HCT116 (cell line): ENCODE measurements around the gene HSDL2. TPM values are rescaled to one million over a fixed set of nuclear protein-coding genes. Genes with fewer than 3 reads are reported as not detected.

Experiments
- ATAC-seq: fragments of 200-7000 bp; cut with Tn5 transposase; 2 replicates; pipeline ENCODE4 v1.9.1; 2020; ENCODE audit warnings: mild to moderate bottlenecking, moderate library complexity
- BruUV-seq: library from RNA; stranded (reverse); fragments of 400-500 nt; replicated peaks from 2 replicates; lab custom pipeline; 2021; lab: Mats Ljungman, UMichigan
- CTCF ChIA-PET: fragments of 300-600 bp; sonication (Branson Sonifier 250); formaldehyde crosslinking; loops from one replicate; lab custom pipeline; 2021; ENCODE audit warnings: antibody characterized with exemption; lab: Charles Lee
- POLR2A ChIA-PET: fragments of 300-600, 350-600 bp; sonication (Branson Sonifier 250); formaldehyde crosslinking; loops from one replicate; lab custom pipeline; 2021; ENCODE audit warnings: antibody characterized with exemption; lab: Charles Lee
- RAD21 ChIA-PET, 2 experiments: fragments of 300-600 bp; sonication (Branson Sonifier 250); formaldehyde crosslinking; loops; one replicate each; lab custom pipeline; 2023; ENCODE audit warnings: low total read pairs in 2 of 2; ENCODE audit not compliant: uncharacterized antibody in 2 of 2, unreplicated experiment in 2 of 2, low non-redundant PET in 1 of 2; lab: Charles Lee
- DNase-seq: peaks from one replicate; pipeline ENCODE4 v3.0.0-alpha.2; 2010; ENCODE audit warnings: low read depth, low spot score
- H2AFZ ChIP-seq: fragments of 200-600 bp; shearing (Covaris generic), sonication (generic); 2 replicates; pipeline ENCODE4 v1.6.1; 2017; ENCODE audit warnings: low read depth, mixed run types, mixed read lengths, antibody characterized with exemption, low read length; ENCODE audit not compliant: poor library complexity, severe bottlenecking
- H3K27ac ChIP-seq: 2 replicates; pipeline ENCODE4 v1.5.1; 2012; ENCODE audit warnings: low read depth, low read length
- H3K27me3 ChIP-seq: fragments of 200-600 bp; sonication (generic); 2 replicates; pipeline ENCODE4 v1.6.1; 2016; ENCODE audit warnings: mixed run types, low read length, mixed read lengths; ENCODE audit not compliant: insufficient read depth
- H3K36me3 ChIP-seq, 2 experiments: fragments of 200-500 bp in 1 of 2; fragments of 200-600 bp in 1 of 2; sonication (Bioruptor generic) in 1 of 2; sonication (generic) in 1 of 2; 2 replicates each; pipeline versions ENCODE4 v1.5.1 to v1.6.1; 2014 to 2016; ENCODE audit warnings: low read length in 2 of 2, inconsistent platforms in 1 of 2, mixed read lengths in 1 of 2, mixed run types in 1 of 2; ENCODE audit not compliant: insufficient read depth in 2 of 2, control insufficient read depth in 1 of 2
- H3K4me1 ChIP-seq, 2 experiments: fragments of 200-600 bp in 1 of 2; sonication (generic) in 1 of 2; 2 replicates each; pipeline versions ENCODE4 v1.5.1 to v1.6.1; 2012 to 2017; ENCODE audit warnings: low read length in 2 of 2, inconsistent platforms in 1 of 2, mild to moderate bottlenecking in 1 of 2, mixed read lengths in 1 of 2, mixed run types in 1 of 2, moderate library complexity in 1 of 2; ENCODE audit not compliant: insufficient read depth in 2 of 2, control insufficient read depth in 1 of 2
- H3K4me2 ChIP-seq: fragments of 200-600 bp; sonication (generic); 2 replicates; pipeline ENCODE4 v1.6.1; 2017; ENCODE audit warnings: mixed run types, low read length, mixed read lengths
- H3K4me3 ChIP-seq, 2 experiments: fragments of 200-600 bp in 1 of 2; sonication (generic) in 1 of 2; replicated peaks in 1 of 2; 2 replicates each; pipeline ENCODE4 v1.5.1; 2011 to 2016; ENCODE audit warnings: low read length in 2 of 2, control low read depth in 1 of 2, low read depth in 1 of 2, mild to moderate bottlenecking in 1 of 2, mixed read lengths in 1 of 2, mixed run types in 1 of 2
- H3K79me2 ChIP-seq: fragments of 200-600 bp; sonication (generic); 2 replicates; pipeline ENCODE4 v1.6.1; 2017; ENCODE audit warnings: mild to moderate bottlenecking, mixed run types, low read length, moderate library complexity, mixed read lengths; ENCODE audit not compliant: insufficient read depth
- H3K9ac ChIP-seq: fragments of 200-600 bp; sonication (generic); 2 replicates; pipeline ENCODE4 v1.6.1; 2016; ENCODE audit warnings: low read length, mixed read lengths
- H3K9me2 ChIP-seq: fragments of 200-600 bp; sonication (generic), shearing (Covaris generic); 2 replicates; pipeline ENCODE4 v1.6.1; 2017; ENCODE audit warnings: mixed run types, mild to moderate bottlenecking, moderate library complexity; ENCODE audit not compliant: insufficient read depth
- H3K9me3 ChIP-seq, 2 experiments: fragments of 200-500 bp in 1 of 2; fragments of 200-600 bp in 1 of 2; sonication (Bioruptor generic) in 1 of 2; sonication (generic) in 1 of 2; 2 replicates each; pipeline ENCODE4 v1.6.1; 2014 to 2017; ENCODE audit warnings: low read length in 2 of 2, mixed read lengths in 2 of 2, inconsistent platforms in 1 of 2, low read depth in 1 of 2, mild to moderate bottlenecking in 1 of 2, mixed run types in 1 of 2, moderate library complexity in 1 of 2; ENCODE audit not compliant: control insufficient read depth in 1 of 2, insufficient read depth in 1 of 2
- H4K20me1 ChIP-seq: fragments of 200-600 bp; sonication (generic), shearing (Covaris generic); 2 replicates; pipeline ENCODE4 v1.6.1; 2017; ENCODE audit warnings: mixed run types, mild to moderate bottlenecking, moderate library complexity; ENCODE audit not compliant: insufficient read depth
- ATF3 ChIP-seq: IDR thresholded peaks from 2 replicates; pipeline ENCODE4 v1.6.1; 2012
- CEBPB ChIP-seq: IDR thresholded peaks from 2 replicates; pipeline ENCODE4 v1.6.1; 2012; ENCODE audit warnings: low read depth
- EGR1 ChIP-seq: IDR thresholded peaks from 2 replicates; pipeline ENCODE4 v1.6.1; 2012; ENCODE audit warnings: low read depth
- EZH2 ChIP-seq: fragments of 200-600 bp; sonication (generic); IDR thresholded peaks from 2 replicates; pipeline ENCODE4 v1.6.1; 2017; ENCODE audit warnings: antibody characterized with exemption, mixed run types
- EZH2phosphoT487 ChIP-seq: fragments of 200-600 bp; IDR thresholded peaks from 2 replicates; pipeline ENCODE4 v1.6.1; 2018; ENCODE audit warnings: antibody characterized with exemption, borderline replicate concordance
- JUND ChIP-seq: IDR thresholded peaks from 2 replicates; pipeline ENCODE4 v1.6.1; 2012
- POLR2AphosphoS5 ChIP-seq: IDR thresholded peaks from 2 replicates; pipeline ENCODE4 v1.6.1; 2011; ENCODE audit warnings: mild to moderate bottlenecking, low read depth, low read length, moderate library complexity
- REST ChIP-seq: IDR thresholded peaks from 2 replicates; pipeline ENCODE4 v1.6.1; 2012; ENCODE audit warnings: low read depth
- SP1 ChIP-seq: IDR thresholded peaks from 2 replicates; pipeline ENCODE4 v1.6.1; 2012; ENCODE audit warnings: low read depth
- ZBTB33 ChIP-seq: IDR thresholded peaks from 2 replicates; pipeline ENCODE4 v1.6.1; 2011; ENCODE audit warnings: mild to moderate bottlenecking, low read length, moderate library complexity; ENCODE audit not compliant: insufficient replicate concordance; ENCODE audit errors: extremely low read depth
- ZNF274 ChIP-seq: fragments of 200-500 bp; sonication (Bioruptor generic); IDR thresholded peaks from 2 replicates; pipeline ENCODE4 v1.6.1; 2014; ENCODE audit warnings: mild to moderate bottlenecking, low read depth, low read length, inconsistent platforms
- intact Hi-C: fragments of 100-400 bp; cut with micrococcal nuclease; formaldehyde crosslinking; loops from 2 replicates; pipeline ENCODE4 v1.10.0; 2022
- total RNA-seq: library from RNA; stranded (reverse); gene quantifications from one replicate; pipeline ENCODE4 v1.2.1, GENCODE V29; 2021; ENCODE audit not compliant: unreplicated experiment

The HSDL2 gene
- total RNA-seq, 1 experiment from 2014 or later = 33.9 TPM

GRCh38 chr9:112473986-112474385 lies 94.1 kb downstream of the HSDL2 start (continued):
- TF ChIP-seq EZH2phosphoT487 (no peak), ATF3 (no peak), POLR2AphosphoS5 (no peak)

- Histone ChIP-seq H3K27me3 (no peaks in the 10 kb centered on the region), H3K79me2 (no peaks in the 10 kb centered on the region), H3K9ac (no peak overlapping the region), H3K4me2 (no peak overlapping the region), H4K20me1 (no peaks in the 10 kb centered on the region), H3K9me2 (no peaks in the 10 kb centered on the region), H3K4me3 (no peak overlapping the region), H3K4me1 (no peaks in the 10 kb centered on the region), H3K27ac (no peak overlapping the region), H2AFZ (no peak overlapping the region), H3K9me3 (no peaks in the 10 kb centered on the region), H3K36me3 (0 out of 4 replicates have a peak, but pooled peaks cover 0 to 4% of the 10 kb centered on the region in 2 experiments)
- ATAC-seq = no peak
- intact Hi-C loops = no loop called here
- ChIA-PET RAD21 (no interaction called here), POLR2A (interaction anchor here (0.8 kb wide), 1 partner anchor 42 kb away, joined by 3 read pairs; no protein-coding TSS in a partner anchor), CTCF (no interaction called here)
- no peak for DNase-seq
- no TSS peak for BruUV-seq
- TF ChIP-seq JUND (no peak), SP1 (no peak), EZH2phosphoT487 (no peak)
These were observed 95.4 kb downstream of the HSDL2 start for GRCh38 chr9:112475318-112475717.

GRCh38 chr9:112477330-112477729 lies 97.4 kb downstream of the HSDL2 start:
- no peak for DNase-seq
- Histone ChIP-seq H3K9ac (no peak overlapping the region), H3K4me3 (no peak overlapping the region), H3K79me2 (no peaks in the 10 kb centered on the region), H2AFZ (no peak overlapping the region), H3K4me1 (no peaks in the 10 kb centered on the region), H3K9me3 (no peaks in the 10 kb centered on the region), H3K27me3 (no peaks in the 10 kb centered on the region), H3K27ac (no peak overlapping the region), H4K20me1 (no peaks in the 10 kb centered on the region), H3K4me2 (no peak overlapping the region), H3K9me2 (no peaks in the 10 kb centered on the region), H3K36me3 (no peaks in the 10 kb centered on the region)
- TF ChIP-seq ZBTB33 (no peak), EZH2 (no peak), EGR1 (no peak), ZNF274 (no peak), REST (no peak), CEBPB (no peak), SP1 (no peak), EZH2phosphoT487 (no peak)
- no TSS peak for BruUV-seq
- ChIA-PET POLR2A (no interaction called here), RAD21 (no interaction called here), CTCF (no interaction called here)
- intact Hi-C loops = no loop called here
- ATAC-seq = no peak
